Raji (cell line): ENCODE results near the gene SSBP1.

Source experiments
- POLR2A ChIP-seq: IDR thresholded peaks from 2 replicates; pipeline ENCODE4 v1.6.1; 2011; ENCODE audit warnings: low read depth, low read length, control low read depth; ENCODE audit not compliant: insufficient read depth

Gene SSBP1

DNA sequence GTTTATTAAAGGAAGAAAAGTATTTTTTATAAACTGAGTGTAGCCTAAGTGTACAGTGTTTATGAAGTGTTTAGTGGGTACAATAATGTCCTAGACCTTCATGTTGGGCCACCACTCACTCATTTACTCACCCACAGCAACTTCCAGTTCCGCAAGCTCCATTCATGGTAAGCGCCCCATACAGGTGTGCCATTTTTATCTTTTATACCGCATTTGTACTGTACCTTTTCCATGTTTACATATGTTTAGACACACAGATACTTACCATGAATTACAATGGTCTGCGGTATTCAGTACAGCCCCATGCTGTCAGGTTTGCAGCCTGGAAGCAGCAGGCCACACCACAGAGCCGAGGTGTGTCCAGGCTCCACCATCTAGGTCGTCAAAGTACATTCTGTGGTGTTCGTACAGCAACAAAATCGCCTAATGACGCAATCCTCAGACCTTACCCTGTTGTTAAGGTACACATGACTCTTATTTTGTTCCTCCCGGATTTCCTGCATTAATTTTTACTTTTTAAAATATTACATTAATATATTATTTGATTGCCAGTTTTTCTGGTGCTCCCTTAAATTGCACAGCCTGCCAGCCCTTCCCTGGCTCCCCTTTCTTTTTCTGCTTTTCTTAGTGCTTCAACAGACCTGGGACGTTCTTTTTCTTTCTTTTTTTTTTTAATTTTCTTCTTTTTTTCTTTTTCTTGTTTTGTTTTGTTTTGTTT is 881 bp upstream of the SSBP1 start:
- no peak for TF ChIP-seq POLR2A

DNA sequence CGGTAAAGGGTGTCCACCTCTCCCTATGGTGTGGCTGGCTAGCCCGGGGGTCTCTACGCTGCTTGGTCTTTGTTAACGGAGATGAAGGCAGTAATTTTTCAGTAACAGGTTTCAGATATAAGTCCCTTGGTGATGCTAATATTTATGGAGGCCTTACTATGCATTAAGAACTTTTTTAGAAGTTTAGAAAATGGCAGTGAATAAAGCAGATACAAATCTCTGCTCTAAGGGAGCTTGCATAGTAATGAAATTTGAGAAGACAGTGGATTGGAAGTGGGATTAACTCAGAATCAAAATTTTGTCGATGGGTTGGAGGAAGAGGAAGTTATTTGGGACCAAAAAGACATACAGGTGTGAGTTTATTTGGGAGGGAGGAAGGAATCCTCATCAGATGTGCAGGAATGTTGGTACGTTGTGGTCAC is 445 bp downstream of the SSBP1 start:
- TF ChIP-seq POLR2A: no peak

DNA sequence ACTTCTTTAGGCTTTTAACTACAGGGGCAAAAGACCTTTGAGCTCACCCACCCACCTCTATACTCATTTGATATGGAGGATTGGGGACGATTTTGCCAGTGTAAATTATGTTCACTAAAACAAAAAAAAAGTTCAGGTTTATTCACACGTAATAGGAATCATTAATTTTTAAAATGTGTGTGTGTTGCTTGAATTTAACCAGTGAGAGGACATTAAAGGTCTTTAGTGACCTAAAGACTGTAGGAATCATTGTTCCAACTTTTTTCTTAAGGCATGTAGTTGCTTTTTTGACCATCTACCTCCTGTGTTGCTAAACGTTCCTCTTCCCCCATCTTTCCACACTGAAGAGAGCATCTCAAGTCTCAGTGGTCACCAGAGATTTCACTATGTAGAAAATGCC is 1.1 kb downstream of the SSBP1 start:
- no peak for TF ChIP-seq POLR2A

DNA sequence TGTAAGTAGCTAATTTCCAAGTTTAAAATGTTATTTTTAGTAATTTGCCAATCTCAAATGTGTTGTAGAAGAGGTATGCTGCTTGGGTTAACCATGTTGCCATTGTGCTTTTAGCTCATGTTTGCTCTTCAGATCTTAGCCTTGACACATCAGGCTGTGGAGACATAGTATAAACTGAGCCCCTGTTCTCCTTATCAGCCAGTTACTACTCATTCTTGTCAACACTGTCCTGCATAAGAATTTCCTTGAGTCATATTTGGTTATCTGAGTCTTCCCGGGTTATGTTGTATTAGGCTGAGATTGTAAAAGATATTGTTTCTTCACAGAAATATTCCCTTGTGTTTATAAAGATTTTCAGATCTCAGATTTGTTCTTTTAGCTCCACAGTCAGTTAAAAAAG is 4.1 kb downstream of the SSBP1 start:
- no peak for TF ChIP-seq POLR2A

DNA sequence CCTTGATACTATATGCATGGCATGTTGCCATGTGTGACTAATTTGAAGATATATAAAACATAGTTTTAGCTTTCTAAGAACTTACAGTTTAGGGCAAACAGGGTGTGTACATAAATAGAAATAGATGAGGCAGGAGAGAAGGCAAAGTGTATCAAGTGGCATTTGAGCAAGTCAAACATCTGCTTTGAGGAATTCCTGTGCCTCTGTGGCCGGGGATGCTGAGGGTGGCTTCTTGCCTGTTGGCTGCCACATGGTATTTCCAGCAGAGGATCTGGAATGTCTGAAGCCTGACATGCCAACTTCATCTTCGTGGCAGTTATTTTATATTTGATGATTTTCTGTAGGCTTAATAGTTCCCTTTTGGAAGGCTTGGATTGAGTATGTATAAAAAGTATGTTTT is 6.0 kb downstream of the SSBP1 start:
- TF ChIP-seq POLR2A: no peak

DNA sequence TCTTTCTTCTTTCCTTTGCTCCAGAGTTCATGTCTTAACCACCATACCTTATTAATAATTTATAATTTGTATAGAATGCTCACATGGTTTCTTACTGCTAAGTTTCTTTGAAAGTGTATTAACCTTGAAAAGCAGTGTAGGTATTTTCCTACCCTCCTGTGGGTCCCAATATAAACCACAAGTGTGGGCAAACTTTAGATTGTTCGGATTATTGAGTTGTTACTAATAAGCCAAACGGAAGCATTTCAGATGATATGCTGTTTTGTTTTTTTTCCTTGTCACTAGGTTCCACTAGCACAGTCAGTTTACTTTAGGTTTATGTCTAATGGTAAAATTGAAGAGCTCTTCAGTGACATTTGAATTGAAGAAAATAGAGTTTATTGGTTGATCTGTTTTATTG is 10.2 kb downstream of the SSBP1 start:
- TF ChIP-seq POLR2A: no peak

DNA sequence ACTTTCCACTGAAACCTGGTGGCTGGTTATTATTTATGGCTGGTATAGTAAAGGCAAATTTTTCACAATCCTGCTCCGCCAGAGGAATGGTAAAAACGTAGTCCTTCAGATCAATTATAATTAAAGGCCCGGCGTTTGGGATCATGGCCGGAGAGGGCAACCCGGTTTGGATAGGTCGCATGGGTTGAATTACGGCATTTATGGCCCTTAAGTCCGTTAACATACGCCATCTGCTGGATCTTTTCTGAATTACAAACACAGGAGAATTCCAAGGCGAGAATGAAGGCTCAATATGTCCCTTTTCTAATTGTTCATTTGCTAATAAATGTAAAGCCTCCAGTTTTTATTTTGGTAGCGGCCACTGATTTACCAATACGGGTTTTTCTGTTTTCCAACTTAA is 14.5 kb downstream of the SSBP1 start:
- TF ChIP-seq POLR2A: no peak

DNA sequence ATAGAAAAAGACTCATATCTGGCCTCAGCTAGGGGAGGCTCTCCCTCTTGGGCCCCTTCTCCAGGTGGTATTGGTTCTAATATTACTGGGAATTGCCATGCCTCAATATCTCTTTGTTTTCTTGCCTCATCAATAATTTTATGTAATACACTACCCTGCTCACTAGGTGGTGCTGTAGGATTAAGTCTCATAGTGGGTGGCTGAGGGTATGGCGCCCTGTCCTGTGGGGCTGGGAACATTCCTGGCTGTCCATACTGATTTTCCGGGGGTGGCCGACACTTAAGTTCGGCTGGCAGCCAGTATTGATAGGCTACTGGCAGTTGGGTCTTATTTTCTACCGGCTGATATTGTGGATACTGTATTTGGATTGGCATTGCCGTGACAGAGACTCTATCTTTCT is 16.8 kb downstream of the SSBP1 start:
- no peak for TF ChIP-seq POLR2A

DNA sequence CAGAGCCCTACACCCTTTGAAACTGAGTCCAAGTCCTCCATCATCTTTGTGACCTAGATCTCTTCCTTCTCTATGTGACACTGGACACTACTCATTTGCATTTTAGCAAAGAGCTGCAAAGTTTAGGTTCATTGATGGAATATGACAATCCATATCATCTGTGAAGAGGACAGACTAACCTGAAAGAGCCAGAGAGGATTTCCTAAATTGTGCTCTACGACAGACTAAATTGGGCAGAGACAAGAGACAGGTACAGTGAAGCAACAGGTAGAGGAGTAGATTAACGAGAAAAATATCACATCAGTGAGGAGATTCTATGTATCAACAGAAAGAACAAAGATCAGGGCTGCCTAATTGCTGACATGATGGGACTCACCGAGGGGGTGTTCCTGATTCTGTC is 25.6 kb downstream of the SSBP1 start, which contains the start of gene TAS2R3:
TAS2R3 (plus strand) TSS at position 301 of the 400 bp plus-strand sequence; CDS start at position 363, 62 bp downstream.
- no peak for TF ChIP-seq POLR2A

DNA sequence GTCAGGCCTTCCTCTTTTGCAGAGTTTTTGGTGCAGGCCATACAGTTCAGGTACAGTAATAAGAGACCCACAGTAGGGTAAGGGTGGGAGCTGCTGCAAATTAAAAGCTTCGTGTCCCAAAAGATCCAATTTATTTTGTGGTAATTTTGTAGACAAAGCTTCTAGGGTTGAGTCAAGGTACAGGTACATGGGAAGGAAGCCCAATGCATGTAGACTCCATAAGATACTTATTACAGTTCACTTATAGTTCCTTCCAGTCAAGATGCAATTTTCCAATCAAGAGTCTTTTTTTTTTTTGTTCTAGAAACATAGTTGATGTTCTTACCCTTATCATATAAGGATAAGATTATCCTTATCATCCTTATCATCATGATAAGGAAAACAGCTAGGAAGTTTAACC is 38.2 kb downstream of the SSBP1 start, which contains the start of gene TAS2R4:
TAS2R4 (plus strand) TSS at position 301 of the 400 bp plus-strand sequence. CDS start 1,815 bp downstream, outside the sequence.
- no peak for TF ChIP-seq POLR2A

DNA sequence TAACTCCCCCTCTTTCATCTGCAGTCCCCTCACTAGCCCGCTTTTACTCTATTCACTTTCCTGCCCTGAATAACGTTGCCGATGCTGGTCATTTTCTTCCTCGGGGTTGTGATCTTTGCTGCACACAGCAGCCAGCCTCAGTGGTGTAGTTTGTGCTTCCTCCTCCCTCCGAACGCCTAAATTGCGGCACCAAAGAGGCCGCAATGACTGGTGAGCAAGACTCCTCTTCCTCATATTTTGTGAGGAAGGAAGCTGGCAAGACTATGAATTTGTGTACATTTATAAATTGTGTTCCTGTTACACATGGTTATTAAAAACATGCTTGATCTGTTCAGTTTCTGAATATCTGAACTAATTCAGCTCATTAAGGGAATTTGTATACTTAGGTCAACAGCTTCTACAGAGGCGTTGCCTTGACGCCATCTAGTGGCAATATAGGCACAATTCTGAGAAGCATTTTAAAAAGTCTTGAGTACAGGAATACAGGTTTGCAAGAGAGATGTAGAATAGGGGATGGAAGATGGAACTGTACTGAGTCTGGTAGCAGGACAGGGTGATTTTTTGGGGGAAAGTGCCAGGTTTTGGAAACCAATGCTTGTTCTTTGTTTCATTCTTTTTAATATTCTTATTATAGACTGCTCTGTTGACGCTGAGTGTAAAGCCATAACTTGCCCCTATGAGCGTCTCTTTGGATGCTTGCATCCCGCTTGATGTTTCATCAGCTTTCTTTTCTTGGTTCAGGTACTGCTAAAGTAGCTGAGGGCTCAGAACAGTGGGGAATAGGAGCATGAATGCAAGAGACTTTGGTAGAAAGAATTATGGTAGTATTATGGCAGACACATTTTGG is 47.8 kb downstream of the SSBP1 start:
- no peak for TF ChIP-seq POLR2A

DNA sequence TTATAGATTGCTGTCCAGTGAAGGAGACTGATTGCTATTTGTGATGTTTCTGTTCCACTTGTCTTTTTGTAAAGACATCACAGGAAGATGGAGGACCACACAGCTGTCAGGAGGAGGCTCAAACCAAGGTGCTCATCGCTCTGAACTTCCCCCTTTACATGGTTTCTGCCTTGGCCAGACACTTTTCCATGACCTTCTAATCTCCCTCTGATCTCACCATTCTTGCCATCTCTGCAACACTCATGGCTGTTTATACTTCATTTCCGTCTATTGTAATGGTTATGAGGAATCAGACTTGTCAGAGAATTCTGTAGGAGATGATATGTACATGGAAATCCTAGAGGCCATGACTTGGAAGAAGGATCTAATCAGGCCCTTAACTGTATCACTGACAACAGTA is 50.1 kb downstream of the SSBP1 start:
- TF ChIP-seq POLR2A: no peak

DNA sequence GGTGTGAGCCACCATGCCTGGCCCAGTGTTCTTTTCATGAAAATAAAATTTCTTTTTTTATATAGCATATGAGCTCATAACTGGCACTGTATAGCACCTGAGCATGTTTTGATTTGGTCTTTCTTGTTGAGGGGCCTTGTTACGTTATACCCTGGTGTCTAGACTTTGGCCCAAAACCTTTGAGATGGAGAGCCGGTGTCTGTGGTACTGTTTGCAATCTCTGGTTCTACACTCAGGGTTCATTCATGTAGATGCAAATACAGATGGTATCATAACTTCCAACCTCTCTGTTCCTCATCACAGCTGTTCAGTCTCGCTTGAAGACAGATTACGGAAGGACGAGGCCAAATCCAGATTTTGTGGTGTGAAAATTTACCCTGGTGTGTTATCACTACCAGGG is 51.8 kb downstream of the SSBP1 start, which contains the start of gene TAS2R5:
TAS2R5 (plus strand) TSS at position 301 of the 400 bp plus-strand sequence. CDS start 145 bp downstream, outside the sequence.
- no peak for TF ChIP-seq POLR2A

DNA sequence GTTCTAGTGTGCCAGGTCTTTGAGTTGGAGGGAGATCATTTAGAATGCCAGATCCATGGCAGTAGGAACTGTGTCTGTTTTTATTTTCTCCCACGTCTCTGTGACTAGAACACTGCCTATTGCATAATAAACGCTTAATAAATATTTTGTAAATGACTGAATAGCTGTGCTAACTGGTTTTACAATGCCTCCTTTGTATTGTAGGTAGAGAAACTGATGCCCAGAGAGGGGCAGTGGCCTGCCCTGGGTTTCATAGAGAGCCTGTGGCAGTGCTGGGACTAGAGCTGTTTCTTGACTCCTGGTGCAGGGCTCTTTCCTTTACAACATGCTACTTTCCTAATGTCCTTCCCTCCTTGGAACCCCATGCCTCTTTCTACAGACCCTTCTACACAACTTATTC is 54.4 kb downstream of the SSBP1 start:
- no peak for TF ChIP-seq POLR2A
